Measurements from ENCODE around the gene NCAPD2.

Gene NCAPD2

DNA sequence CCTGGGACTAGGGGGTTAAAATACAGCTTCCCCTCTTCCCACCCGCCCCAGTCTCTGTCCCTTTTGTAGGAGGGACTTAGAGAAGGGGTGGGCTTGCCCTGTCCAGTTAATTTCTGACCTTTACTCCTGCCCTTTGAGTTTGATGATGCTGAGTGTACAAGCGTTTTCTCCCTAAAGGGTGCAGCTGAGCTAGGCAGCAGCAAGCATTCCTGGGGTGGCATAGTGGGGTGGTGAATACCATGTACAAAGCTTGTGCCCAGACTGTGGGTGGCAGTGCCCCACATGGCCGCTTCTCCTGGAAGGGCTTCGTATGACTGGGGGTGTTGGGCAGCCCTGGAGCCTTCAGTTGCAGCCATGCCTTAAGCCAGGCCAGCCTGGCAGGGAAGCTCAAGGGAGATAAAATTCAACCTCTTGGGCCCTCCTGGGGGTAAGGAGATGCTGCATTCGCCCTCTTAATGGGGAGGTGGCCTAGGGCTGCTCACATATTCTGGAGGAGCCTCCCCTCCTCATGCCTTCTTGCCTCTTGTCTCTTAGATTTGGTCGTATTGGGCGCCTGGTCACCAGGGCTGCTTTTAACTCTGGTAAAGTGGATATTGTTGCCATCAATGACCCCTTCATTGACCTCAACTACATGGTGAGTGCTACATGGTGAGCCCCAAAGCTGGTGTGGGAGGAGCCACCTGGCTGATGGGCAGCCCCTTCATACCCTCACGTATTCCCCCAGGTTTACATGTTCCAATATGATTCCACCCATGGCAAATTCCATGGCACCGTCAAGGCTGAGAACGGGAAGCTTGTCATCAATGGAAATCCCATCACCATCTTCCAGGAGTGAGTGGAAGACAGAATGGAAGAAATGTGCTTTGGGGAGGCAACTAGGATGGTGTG is 42.3 kb downstream of the NCAPD2 start:
- no peak for DNase-seq

DNA sequence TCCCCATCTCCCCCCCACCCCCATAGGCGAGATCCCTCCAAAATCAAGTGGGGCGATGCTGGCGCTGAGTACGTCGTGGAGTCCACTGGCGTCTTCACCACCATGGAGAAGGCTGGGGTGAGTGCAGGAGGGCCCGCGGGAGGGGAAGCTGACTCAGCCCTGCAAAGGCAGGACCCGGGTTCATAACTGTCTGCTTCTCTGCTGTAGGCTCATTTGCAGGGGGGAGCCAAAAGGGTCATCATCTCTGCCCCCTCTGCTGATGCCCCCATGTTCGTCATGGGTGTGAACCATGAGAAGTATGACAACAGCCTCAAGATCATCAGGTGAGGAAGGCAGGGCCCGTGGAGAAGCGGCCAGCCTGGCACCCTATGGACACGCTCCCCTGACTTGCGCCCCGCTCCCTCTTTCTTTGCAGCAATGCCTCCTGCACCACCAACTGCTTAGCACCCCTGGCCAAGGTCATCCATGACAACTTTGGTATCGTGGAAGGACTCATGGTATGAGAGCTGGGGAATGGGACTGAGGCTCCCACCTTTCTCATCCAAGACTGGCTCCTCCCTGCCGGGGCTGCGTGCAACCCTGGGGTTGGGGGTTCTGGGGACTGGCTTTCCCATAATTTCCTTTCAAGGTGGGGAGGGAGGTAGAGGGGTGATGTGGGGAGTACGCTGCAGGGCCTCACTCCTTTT is 43.1 kb downstream of the NCAPD2 start:
- DNase-seq = no peak

DNA sequence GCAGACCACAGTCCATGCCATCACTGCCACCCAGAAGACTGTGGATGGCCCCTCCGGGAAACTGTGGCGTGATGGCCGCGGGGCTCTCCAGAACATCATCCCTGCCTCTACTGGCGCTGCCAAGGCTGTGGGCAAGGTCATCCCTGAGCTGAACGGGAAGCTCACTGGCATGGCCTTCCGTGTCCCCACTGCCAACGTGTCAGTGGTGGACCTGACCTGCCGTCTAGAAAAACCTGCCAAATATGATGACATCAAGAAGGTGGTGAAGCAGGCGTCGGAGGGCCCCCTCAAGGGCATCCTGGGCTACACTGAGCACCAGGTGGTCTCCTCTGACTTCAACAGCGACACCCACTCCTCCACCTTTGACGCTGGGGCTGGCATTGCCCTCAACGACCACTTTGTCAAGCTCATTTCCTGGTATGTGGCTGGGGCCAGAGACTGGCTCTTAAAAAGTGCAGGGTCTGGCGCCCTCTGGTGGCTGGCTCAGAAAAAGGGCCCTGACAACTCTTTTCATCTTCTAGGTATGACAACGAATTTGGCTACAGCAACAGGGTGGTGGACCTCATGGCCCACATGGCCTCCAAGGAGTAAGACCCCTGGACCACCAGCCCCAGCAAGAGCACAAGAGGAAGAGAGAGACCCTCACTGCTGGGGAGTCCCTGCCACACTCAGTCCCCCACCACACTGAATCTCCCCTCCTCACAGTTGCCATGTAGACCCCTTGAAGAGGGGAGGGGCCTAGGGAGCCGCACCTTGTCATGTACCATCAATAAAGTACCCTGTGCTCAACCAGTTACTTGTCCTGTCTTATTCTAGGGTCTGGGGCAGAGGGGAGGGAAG is 43.9 kb downstream of the NCAPD2 start:
- DNase-seq = peak; percentile 75

DNA sequence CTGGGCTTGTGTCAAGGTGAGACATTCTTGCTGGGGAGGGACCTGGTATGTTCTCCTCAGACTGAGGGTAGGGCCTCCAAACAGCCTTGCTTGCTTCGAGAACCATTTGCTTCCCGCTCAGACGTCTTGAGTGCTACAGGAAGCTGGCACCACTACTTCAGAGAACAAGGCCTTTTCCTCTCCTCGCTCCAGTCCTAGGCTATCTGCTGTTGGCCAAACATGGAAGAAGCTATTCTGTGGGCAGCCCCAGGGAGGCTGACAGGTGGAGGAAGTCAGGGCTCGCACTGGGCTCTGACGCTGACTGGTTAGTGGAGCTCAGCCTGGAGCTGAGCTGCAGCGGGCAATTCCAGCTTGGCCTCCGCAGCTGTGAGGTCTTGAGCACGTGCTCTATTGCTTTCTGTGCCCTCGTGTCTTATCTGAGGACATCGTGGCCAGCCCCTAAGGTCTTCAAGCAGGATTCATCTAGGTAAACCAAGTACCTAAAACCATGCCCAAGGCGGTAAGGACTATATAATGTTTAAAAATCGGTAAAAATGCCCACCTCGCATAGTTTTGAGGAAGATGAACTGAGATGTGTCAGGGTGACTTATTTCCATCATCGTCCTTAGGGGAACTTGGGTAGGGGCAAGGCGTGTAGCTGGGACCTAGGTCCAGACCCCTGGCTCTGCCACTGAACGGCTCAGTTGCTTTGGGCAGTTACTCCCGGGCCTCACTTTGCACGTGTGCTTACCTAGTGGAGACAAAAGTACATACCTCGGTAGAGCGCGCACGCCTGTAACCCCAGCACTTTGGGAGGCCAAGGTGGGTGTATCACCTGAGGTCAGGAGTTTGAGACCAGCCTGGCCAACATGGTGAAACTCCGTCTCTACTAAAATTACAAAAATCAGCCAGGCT is 44.8 kb downstream of the NCAPD2 start:
- DNase-seq = no peak

DNA sequence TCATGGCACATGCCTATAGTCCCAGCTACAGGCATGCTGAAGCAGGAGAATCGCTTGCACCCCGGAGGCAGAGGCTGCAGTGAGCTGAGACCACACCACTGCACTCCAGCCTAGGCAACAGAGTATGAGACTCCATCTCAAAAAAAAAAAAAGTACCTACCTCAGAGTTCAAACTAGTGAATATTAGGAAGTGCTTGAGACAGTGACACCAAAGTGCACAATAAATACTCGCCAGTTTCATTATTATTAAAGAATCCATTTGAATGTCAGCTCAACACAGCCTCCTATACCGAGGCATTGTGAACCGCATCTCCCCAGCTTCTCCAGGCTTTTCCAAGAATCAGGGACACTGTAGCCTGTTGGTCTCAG is 45.4 kb downstream of the NCAPD2 start:
- no peak for DNase-seq

DNA sequence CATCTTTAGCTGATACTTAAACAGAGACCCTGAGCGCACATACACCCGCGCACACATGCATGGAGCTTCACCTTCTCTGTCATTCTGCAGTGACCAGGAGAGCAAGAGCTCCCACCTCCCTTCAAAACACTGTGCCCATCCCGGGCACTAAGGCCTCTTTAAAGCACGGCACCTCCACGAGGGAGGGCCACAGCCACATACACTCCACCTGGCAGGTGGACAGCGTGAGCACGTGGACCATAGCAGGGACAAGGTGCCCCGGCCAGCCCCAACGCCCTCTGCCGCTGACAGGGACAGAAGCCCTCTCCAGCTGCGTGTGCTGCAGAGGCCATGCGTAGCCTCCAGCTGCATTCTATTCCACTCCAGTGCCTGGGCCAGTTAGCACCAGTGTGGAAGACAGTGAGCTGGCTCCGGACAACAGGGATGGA is 45.8 kb downstream of the NCAPD2 start:
- DNase-seq = no peak

DNA sequence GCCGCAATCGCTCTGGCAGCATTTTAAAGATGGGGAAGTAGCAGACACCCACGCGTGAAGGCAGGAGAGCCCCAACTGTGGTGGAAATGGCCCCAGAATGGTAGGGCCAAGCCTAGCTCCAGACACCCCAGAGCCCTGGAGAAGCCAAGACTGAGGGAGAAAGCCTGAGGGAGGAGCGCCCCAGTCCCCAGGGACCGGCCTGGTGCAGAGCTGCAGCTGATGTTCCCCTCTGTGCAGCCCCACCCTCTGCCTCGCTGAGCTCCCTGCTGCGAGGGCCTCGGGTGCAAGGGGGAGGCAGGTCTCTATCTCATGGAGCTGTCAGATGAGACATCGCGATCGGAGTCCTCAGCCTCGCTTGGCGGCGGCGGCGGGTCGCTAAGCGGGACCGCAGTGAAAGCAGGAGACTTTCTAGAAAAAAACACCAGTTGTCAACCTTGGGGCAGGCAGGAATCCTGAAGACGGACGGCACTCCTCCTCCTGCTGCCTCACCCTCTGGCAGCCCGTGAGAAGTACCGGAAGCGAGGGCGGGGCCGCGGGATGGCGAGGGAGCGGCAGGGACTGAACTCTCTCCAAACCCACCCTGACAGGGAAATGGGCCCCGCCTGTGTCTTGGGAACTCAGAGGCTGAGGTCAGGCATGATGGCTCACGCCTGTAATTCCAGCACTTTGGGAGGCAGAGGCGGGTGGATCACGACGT is 46.4 kb downstream of the NCAPD2 start:
- DNase-seq = peak; percentile 33

DNA sequence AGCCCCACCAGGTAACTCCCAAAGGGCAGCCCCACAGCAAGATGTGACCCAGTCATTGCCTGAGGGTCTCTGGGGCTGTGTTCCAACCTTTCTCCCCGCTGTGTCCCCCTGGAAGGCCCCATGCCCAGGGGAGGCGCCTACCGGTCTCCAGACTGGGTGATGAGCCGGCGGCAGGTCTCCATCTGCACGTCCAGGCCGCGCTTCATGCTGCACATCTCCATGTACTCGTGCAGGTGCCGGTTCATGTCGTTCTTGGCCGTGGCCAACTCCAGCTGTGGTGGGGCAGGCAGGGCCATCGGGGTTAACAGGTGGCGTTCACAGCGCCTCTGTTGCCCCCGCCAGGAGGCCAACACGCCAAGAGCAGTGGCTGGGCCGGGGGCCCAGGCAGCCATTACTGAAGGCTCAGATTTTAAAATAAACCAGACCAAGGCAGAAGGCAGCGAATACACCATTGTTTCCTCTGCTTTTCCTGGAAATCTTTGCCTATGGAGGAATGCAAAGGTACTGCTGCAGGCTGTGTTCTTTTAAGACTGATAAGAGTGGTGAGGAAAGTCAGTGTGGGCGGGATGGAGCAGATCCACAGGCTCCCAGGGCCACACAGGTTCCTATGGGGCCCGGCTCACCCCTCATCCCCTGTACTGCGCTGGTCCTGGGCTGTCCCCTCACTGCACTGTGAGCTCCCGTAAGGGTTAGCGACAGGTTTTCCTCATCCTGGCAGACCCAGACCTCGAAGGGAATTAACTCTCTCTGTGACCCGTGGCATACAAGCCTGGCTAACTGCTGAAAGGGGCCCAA is 47.7 kb downstream of the NCAPD2 start:
- no peak for DNase-seq

DNA sequence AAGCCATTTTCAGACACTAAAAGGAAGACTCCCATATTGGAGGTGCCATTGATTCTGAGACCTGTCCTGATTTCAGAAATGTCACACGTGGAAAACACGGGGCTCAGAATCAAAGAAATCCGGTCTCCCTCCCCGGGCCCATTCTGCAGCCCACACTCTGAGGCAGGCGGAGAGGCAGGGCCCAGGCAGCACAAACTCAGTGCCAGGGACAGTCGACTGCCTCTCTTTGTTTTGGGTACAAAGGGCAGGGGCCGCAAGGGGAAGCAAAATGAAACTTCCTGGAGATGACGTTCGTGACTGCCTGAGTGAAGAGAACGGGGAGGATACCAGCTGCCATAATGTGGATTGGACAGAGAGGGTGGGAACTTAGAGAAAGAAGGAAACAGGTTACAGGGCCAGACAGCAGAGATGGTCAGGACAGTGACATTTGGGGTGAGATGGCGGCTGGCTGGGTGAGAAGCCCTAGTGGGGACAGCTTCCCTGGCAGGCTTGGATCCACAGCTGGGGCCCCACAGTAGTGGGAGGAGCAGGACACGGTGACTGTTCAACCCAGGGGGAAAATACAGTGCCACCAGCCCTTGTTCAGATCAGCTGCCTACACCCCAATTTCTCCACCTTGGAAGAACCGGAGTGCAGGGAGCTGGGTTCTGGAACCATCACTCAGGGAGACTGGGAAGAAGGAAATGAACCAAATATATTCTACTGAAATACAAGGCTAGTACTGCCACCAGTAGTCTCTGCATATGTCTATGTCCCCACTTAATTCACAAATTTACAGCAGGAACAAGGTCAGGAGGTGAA is 48.5 kb downstream of the NCAPD2 start:
- DNase-seq = no peak

DNA sequence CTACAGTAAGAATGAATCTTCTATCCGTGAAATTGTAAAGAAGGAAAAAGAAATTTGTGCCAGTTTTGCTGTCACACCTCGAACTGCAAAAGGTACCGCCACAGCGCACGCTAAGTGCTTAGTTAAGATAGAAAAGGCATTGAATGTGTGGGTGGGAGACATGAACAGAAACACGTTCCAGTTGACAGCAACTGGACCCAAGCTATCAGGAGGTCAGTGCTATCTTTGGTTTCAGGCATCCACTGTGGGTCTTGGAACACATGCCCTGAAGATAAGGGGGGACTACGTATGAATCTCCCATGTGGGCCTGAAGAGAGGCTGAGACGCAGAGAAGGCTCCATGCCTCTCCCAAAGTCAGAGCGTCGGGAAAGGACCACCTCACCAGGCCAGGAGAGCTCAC is 52.1 kb downstream of the NCAPD2 start:
- no peak for DNase-seq

DNA sequence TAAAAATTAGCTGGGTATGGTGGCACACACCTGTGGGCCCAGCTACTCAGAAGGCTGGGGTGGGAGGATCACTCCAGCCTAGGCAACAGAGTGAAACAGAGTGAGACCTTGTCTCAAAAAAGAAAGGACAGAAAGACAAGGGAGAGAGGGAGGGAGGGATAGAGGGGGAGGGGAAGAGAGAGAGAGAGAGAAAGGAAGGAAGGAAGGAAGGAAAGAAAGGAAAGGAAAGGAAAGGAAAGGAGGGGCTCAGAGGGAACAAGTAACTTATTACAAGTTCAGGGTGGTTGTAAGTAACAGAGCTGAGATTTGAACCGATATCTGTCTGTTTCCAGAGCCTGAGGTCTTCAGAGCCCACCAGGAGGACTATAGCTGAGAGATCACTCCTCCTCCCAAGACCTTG is 53.7 kb downstream of the NCAPD2 start:
- DNase-seq = no peak

DNA sequence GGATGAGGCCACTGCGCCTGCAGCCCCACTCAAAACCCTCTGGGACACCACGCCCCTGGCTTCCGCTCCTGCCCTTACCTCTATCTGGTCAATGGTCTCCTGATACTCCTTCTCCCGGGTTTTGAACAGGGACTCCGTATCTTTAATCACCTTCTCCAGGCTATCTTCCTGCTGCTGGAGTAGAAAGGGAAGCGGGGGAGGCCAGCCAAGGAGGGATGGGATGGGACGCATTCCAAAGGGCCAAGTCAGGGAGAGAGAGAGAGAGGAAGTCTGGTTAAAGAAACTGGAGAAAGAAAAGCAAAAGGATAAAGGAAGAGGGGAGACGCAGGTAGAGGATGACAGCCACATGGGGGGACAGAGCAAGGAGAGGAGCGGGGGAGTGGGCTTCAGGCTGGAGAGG is 54.1 kb downstream of the NCAPD2 start:
- DNase-seq = no peak

DNA sequence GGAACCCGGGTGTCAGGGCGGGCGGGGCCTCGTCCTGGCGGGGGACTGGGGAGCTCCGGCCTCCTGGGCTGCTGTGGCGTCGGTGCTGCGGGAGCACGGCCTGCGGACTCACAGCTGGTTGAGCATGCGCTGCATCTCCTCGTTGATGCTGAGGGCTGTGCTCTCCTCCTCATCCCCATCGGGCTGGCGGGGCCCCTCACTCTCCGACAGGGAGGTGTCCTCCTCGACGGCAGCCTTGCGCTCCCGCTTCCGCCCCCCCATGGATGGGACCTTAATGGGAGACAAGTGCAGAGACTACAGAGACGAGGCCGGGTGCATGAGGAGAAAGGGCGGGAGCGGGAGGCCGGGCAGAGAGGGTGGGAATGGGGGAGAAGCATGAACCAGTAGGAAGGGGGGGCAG is 54.7 kb downstream of the NCAPD2 start:
- DNase-seq = no peak

DNA sequence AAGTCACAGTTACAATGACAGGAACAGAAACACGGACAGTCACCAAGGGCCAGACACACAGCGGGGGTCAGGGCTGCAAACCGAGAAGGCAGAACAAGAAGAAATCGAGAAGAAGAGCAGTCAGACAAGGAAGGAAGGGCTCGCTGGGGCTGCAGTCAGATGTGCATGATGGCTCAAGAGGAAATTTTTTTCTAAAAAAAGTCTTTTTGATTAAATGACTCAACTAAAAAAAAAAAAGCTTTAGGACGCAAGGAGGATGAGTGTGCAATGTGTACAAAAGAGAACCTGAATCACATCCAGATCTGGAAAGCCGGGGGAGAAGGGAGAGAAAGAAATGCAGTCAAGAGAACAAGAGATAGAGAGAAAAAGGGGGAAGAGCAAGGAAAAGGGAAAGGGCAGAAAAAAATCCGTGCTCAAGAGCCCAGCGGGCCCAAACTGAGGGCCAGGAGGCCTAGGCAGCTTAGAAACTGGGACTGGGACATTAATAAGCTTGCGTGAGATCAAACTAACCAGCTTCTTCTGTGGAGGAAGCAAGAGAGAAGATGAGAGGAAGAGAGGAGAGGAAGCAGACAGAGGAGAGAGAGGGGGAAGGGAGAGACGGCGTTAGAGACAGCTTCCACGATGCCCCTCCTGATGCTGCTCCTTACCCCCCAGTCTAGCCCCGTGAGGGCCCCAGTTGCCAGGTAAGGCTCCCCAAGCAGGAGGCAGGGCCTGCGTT is 55.2 kb downstream of the NCAPD2 start:
- no peak for DNase-seq

DNA sequence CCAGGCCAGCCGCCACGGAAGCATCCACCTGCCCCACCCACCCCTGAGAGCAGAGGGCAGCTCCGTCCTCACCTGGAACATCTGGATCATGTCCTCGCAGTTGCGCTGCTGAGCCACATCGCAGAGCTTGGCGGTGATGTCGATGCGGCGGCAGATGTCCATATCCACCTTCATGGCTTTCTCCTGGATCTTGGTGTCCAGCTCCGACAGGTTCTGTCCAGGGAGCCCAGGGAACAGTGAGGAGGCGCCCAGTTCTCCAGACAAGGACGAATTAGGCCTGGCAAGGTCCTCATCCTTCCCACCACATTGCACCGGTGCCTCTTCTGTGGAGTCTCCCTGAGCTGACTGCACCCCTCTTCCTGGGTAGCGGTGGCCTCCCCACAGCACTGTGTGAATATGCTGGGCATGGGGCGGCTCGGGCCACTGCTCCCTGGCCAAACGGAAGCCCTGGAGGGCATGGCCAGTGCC is 55.8 kb downstream of the NCAPD2 start:
- no peak for DNase-seq

DNA sequence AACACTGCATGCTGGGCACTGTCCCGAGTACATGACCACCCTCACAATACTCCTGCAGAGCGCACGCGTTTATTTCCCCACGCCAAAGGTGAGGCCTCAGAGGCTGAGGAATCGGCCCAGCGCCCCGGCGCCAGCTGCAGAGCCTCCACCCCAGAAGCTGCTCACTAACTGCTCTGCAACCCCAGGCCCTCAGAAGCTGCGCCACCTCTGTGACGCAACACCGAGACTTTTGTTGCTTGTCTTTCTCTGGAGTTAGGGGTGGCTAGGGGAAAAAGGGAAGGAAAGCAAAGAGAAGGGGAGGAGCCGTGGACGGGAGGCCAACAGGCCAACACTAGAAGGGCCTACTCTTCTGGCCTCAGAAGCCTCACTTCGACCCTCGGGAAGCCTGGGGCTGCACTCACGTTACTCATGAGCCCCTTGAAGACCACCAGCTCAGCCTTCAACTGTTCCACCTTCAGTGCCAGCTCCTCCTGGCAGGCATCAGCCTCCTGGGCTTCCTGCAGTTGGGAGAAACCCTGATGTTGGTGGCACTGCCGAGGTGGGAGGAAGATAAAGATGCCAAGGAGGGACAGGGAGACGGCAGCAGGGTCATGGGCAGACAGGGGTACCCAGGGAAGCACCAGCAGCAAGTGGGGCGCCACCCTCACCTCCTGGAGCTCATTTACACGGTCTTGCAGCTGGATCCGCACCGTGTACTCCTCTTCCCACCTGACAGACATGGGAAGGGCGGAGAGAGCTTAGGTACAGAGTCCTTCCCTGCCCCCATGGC is 56.6 kb downstream of the NCAPD2 start:
- DNase-seq = no peak

DNA sequence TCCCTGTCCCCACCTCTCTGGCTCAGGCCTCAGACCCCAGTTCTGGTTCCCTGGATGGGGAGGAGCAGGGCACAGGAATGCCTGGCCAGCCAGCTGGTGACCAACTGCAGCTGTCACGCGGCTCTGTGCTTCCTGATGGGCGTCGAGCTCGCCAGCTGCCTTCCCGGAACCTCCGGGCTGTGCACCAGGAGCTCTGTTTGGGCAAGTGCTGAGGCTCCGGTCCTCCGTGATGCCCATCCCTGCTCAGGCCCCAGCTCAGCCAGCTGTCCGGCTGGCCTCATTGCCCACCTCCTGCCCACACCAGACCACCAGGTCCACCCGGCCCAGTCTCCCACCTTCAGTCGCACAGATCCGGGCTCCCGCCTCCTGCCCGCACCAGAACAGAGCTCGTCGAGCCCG is 57.2 kb downstream of the NCAPD2 start:
- DNase-seq = no peak

DNA sequence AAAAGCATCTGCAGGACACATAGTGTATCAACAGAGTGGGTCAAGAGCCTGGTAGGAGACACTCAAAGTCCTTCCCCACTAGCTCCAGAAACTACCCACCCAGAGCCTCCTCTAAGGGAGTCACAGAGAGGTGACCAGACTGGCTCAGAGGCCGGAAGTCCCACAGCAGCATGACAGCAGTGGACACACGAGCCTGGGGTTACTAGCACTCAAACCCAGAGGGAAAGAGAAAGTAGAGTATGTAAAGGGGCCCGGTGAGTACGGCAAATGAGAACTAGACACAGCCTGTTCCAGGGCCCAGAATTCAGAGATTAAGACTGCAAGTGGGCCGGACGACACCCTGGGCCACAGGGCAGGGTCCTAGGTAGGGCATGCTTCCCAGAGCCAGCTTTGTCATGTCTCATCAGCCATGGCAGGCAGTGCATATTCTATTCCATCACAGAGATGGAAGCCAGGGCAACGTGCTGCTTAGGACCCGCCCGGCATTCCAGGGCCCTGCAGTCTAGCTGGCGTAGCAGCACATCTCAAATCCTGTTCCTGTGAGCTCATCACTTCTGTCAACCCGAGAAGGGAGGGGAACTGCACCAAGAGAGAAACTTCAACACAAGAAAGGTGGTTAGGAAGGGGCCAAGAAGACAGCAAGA is 57.7 kb downstream of the NCAPD2 start:
- no peak for DNase-seq

All from effector CD8-positive, alpha-beta T cell (primary cell).